Sigmoid colon (tissue), 4 donors: Measurements from ENCODE around the gene DNASE1L3.

Experiments
- EP300 ChIP-seq, 4 donors: sonication (generic); formaldehyde crosslinking; IDR thresholded peaks; one replicate each; pipeline ENCODE4 v1.6.1; 2017; ENCODE audit warnings: antibody characterized with exemption in 4 of 4
- POLR2A ChIP-seq, 2 donors: fragments of 450-650 bp; IDR thresholded peaks; one replicate each; pipeline ENCODE4 v1.6.1; 2016; ENCODE audit warnings: antibody characterized with exemption in 2 of 2, mild to moderate bottlenecking in 2 of 2, moderate library complexity in 2 of 2
- POLR2AphosphoS5 ChIP-seq, 4 donors: sonication (generic); formaldehyde crosslinking; IDR thresholded peaks; one replicate each; pipeline ENCODE4 v1.6.1; 2017; ENCODE audit warnings: antibody characterized with exemption in 4 of 4
- TF ChIP-seq, protein P1 (sequence below), 4 experiments: fragments of 450-650 bp in 3 of 4; fragments of 200-600 bp in 1 of 4; IDR thresholded peaks; one replicate each; pipeline ENCODE4 v1.5.1; 2016 to 2019; ENCODE audit warnings: antibody characterized with exemption in 4 of 4, mild to moderate bottlenecking in 3 of 4, moderate library complexity in 2 of 4

DNA sequence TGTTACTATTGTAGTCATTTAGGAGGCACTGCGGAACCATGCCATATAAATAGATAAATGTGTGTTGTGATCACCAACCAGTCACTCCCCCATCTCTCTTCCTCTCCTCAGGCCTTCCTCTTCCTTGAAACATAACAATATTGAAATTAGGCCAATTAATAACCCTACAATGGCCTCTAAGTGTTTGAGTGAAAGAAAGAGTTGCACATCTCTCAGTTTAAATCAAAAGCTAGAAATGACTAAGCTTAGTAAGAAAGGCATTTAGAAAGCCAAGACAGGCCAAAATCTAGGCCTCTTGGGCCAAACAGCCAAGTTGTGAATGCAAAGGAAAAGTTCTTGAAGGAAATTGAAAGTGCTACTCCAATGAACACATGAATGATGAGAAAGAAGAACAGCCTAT, 8.1 kb upstream of the DNASE1L3 start:
- TF ChIP-seq, protein P1, sequence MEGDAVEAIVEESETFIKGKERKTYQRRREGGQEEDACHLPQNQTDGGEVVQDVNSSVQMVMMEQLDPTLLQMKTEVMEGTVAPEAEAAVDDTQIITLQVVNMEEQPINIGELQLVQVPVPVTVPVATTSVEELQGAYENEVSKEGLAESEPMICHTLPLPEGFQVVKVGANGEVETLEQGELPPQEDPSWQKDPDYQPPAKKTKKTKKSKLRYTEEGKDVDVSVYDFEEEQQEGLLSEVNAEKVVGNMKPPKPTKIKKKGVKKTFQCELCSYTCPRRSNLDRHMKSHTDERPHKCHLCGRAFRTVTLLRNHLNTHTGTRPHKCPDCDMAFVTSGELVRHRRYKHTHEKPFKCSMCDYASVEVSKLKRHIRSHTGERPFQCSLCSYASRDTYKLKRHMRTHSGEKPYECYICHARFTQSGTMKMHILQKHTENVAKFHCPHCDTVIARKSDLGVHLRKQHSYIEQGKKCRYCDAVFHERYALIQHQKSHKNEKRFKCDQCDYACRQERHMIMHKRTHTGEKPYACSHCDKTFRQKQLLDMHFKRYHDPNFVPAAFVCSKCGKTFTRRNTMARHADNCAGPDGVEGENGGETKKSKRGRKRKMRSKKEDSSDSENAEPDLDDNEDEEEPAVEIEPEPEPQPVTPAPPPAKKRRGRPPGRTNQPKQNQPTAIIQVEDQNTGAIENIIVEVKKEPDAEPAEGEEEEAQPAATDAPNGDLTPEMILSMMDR (IDR thresholded peaks at IDR 0.05) = no peak
- TF ChIP-seq POLR2A (IDR thresholded peaks at IDR 0.05) (no peak), EP300 (IDR thresholded peaks at IDR 0.05) (no peak), POLR2AphosphoS5 (IDR thresholded peaks at IDR 0.05) (no peak)
